Measurements from ENCODE around the gene SPTLC2. TPM values are rescaled to one million over a fixed set of nuclear protein-coding genes. Genes with fewer than 3 reads are reported as not detected.
"Not testable (repeated sequence)": the region's sequence is repeated elsewhere in the genome, so short reads cannot be mapped to it uniquely, and the experiment has no call there.

Gene SPTLC2
- total RNA-seq, 4 donors from 2014 or later: 14.5 to 51.3 (median 35.8) TPM

- in situ Hi-C loops (cut with MboI; ENCODE audit: low pct_ligation_motif_present in 1 of 4, low pct_unique_long_range_greater_than_20kb in 1 of 4, low sequenced_read_pairs in 3 of 4) (no loop called here), intact Hi-C loops (cut with DNase I; ENCODE audit: low total_unique reads) (no loop called here)
- H3K27me3 ChIP-seq: no peaks in the 10 kb centered on the region
- H3K4me1 ChIP-seq: no peaks in the 10 kb centered on the region
- H3K4me3 ChIP-seq: no peak overlapping the region
- H3K27ac ChIP-seq: no peak overlapping the region
- peaks cover 0 to 53% (median 9%) of the 10 kb centered on the region in 4 donors for H3K36me3 ChIP-seq
- WGBS, 2 donors (ENCODE audit: low coverage in 1 of 2): 61 to 62% methylated on average over 3 to 5 of the region's 5 CpGs
- TF ChIP-seq EP300 (IDR thresholded peaks at IDR 0.05; ENCODE audit: low read depth) (no peak), POLR2AphosphoS5 (IDR thresholded peaks at IDR 0.05) (no peak), POLR2A (IDR thresholded peaks at IDR 0.05) (no peak), CTCF (IDR thresholded peaks at IDR 0.05) (no peak)
- no peaks in the 10 kb centered on the region for H3K9me3 ChIP-seq
- DNase-seq: no peak
Observed at GRCh38 chr14:77554207-77554606, 62.2 kb downstream of the SPTLC2 start.

GRCh38 chr14:77549451-77549850, 67.0 kb downstream of the SPTLC2 start:
- Histone ChIP-seq H3K36me3 (peaks cover 0 to 28% (median 11%) of the 10 kb centered on the region in 4 donors), H3K27ac (no peak overlapping the region), H3K4me1 (no peaks in the 10 kb centered on the region), H3K9me3 (no peaks in the 10 kb centered on the region), H3K27me3 (no peaks in the 10 kb centered on the region), H3K4me3 (no peak overlapping the region)
- no peak for DNase-seq
- 91% methylated on average over 1 of the region's 1 CpG; no CpG with 5 or more reads in 1 of the 2 donors for WGBS, 2 donors (ENCODE audit: low coverage in 1 of 2)
- intact Hi-C loops (cut with DNase I; ENCODE audit: low total_unique reads) (loop anchor here (1.0 kb wide), 1 partner anchor 86 kb away; no protein-coding TSS in a partner anchor), in situ Hi-C loops (cut with MboI; ENCODE audit: low pct_ligation_motif_present in 1 of 4, low pct_unique_long_range_greater_than_20kb in 1 of 4, low sequenced_read_pairs in 3 of 4) (loop anchor here in 1 of 4 donors (10.0 kb wide), 1 partner anchor 85 kb away; no protein-coding TSS in a partner anchor)
- TF ChIP-seq EP300 (IDR thresholded peaks at IDR 0.05; ENCODE audit: low read depth): no peak
- TF ChIP-seq POLR2AphosphoS5 (IDR thresholded peaks at IDR 0.05): no peak

DNA sequence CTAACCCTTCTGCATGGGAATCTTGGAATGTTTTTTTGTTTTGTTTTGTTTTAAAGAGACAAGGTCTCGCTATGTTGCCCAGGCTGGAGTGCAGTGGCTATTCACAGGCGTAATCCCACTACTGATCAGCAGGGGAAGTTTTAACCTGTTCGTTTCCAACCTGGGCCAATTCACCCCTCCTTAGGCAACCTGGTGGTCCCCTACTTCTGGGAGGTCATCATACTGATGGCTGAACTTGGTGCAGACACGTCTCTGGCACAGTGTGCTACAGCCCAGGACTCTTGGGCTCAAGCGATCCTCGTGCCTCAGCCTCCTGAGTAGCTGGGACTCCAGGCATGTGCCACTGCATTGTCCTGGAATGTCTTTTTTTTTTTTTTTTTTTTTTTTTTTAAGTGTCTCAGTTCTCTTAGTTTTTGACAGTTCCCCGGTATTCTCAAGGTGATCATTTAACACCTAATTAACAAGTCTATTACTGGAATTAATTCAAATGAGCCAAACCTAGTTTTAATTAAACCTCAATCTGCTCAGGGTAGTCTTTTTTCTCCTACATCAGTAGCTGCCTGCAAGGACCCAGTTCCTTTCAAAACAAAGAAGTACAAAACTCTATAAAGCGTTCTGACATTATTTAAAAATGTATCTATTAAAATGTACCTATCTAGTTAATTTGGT, 68.8 kb downstream of the SPTLC2 start:
- H3K4me3 ChIP-seq: no peak overlapping the region
- H3K36me3 ChIP-seq: peaks cover 0 to 26% (median 11%) of the 10 kb centered on the region in 4 donors
- TF ChIP-seq POLR2A (IDR thresholded peaks at IDR 0.05) (no peak), POLR2AphosphoS5 (IDR thresholded peaks at IDR 0.05) (no peak), EP300 (IDR thresholded peaks at IDR 0.05; ENCODE audit: low read depth) (no peak), CTCF (IDR thresholded peaks at IDR 0.05) (no peak)
- no peak overlapping the region for H3K27ac ChIP-seq
- in situ Hi-C loops (cut with MboI; ENCODE audit: low pct_ligation_motif_present in 1 of 4, low pct_unique_long_range_greater_than_20kb in 1 of 4, low sequenced_read_pairs in 3 of 4) (loop anchor here in 1 of 4 donors (10.0 kb wide), 1 partner anchor 83 kb away; no protein-coding TSS in a partner anchor), intact Hi-C loops (cut with DNase I; ENCODE audit: low total_unique reads) (no loop called here)
- no peaks in the 10 kb centered on the region for H3K9me3 ChIP-seq
- no peak for DNase-seq
- H3K4me1 ChIP-seq: peaks cover 0 to 11% (median 7%) of the 10 kb centered on the region in 4 donors
- 83 to 100% methylated on average over 4 to 8 of the region's 8 CpGs for WGBS, 2 donors (ENCODE audit: low coverage in 1 of 2)
- no peaks in the 10 kb centered on the region for H3K27me3 ChIP-seq

DNA sequence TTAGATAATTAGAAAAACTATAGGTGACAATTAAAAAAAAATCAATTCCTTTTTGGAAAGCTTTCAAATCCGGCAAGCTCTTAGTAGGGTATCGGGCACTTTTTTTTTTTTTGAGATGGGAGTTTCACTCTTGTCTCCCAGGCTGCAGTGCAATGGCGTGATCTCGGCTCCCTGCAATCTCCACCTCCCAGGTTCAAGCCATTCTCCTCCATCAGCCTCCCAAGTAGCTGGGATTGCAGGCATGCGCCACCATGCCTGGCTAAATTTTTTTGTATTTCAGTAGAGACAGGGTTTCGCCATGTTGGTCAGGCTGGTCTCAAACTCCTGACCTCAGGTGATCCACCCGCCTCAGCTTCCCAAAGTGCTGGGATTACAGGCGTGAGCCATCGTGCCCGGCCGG, 71.3 kb downstream of the SPTLC2 start:
- intact Hi-C loops (cut with DNase I; ENCODE audit: low total_unique reads); H3K4me3 ChIP-seq; DNase-seq; H3K27ac ChIP-seq; H3K27me3 ChIP-seq; H3K9me3 ChIP-seq: not testable (repeated sequence)
- WGBS, 2 donors (ENCODE audit: low coverage in 1 of 2): 96 to 97% methylated on average over 10 to 11 of the region's 11 CpGs
- Histone ChIP-seq H3K4me1 (peaks cover 3 to 17% (median 11%) of the 10 kb centered on the region in 4 donors), H3K36me3 (peaks cover 0 to 22% (median 4%) of the 10 kb centered on the region in 4 donors)
- in situ Hi-C loops (cut with MboI; ENCODE audit: low pct_ligation_motif_present in 1 of 4, low pct_unique_long_range_greater_than_20kb in 1 of 4, low sequenced_read_pairs in 3 of 4): loop anchor here in 1 of 4 donors (10.0 kb wide), 1 partner anchor 80 kb away; no protein-coding TSS in a partner anchor

DNA sequence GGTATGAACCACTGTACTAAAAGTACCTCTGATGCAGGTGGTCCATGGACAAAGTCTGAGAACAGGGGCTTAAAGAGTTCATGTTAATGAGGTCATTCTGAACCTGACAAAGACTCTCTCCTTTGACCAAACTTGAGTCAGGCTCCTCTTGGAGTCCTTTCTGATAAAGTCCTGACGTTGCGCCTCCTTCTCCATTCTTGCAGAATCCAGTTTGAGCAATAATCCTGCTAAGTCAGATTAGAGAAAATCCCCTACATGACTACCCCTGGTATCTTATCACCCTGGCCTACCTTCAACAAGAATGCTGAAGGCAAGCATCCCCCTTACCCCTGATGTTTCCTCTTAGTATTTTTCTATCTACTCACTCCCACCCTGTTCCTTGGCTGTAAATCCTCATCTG, 71.9 kb downstream of the SPTLC2 start:
- no peaks in the 10 kb centered on the region for H3K9me3 ChIP-seq
- H3K4me1 ChIP-seq: peaks cover 3 to 17% (median 11%) of the 10 kb centered on the region in 4 donors
- no peak overlapping the region for H3K27ac ChIP-seq
- H3K4me3 ChIP-seq: no peak overlapping the region
- no peaks in the 10 kb centered on the region for H3K27me3 ChIP-seq
- TF ChIP-seq EP300 (IDR thresholded peaks at IDR 0.05; ENCODE audit: low read depth) (no peak), POLR2A (IDR thresholded peaks at IDR 0.05) (no peak), POLR2AphosphoS5 (IDR thresholded peaks at IDR 0.05) (no peak), CTCF (IDR thresholded peaks at IDR 0.05) (no peak)
- 77 to 97% methylated on average over 2 of the region's 2 CpGs for WGBS, 2 donors (ENCODE audit: low coverage in 1 of 2)
- in situ Hi-C loops (cut with MboI; ENCODE audit: low pct_ligation_motif_present in 1 of 4, low pct_unique_long_range_greater_than_20kb in 1 of 4, low sequenced_read_pairs in 3 of 4): loop anchor here in 1 of 4 donors (10.0 kb wide), 1 partner anchor 80 kb away; no protein-coding TSS in a partner anchor
- intact Hi-C loops (cut with DNase I; ENCODE audit: low total_unique reads): no loop called here
- H3K36me3 ChIP-seq: peaks cover 0 to 20% (median 4%) of the 10 kb centered on the region in 4 donors
- DNase-seq: no peak
